Kidney epithelial cell (primary cell): ENCODE measurements around the gene KCNB1. TPM values are rescaled to one million over a fixed set of nuclear protein-coding genes. Genes with fewer than 3 reads are reported as not detected.

ENCODE experiments used
- DNase-seq: peaks from one replicate; pipeline ENCODE4 v3.0.0-alpha.2; 2010; ENCODE audit warnings: low read depth
- H3K27me3 ChIP-seq: 2 replicates; pipeline ENCODE4 v1.6.0; 2011; ENCODE audit warnings: low read length; ENCODE audit not compliant: control insufficient read depth, insufficient read depth
- H3K36me3 ChIP-seq: 2 replicates; pipeline ENCODE4 v1.5.1; 2011; ENCODE audit warnings: low read length; ENCODE audit not compliant: control insufficient read depth, insufficient read depth
- H3K4me3 ChIP-seq: 2 replicates; pipeline ENCODE4 v1.5.1; 2011; ENCODE audit warnings: low read depth, mild to moderate bottlenecking, control low read depth, low read length
- CTCF ChIP-seq: IDR thresholded peaks from 2 replicates; pipeline ENCODE4 v1.5.1; 2011; ENCODE audit warnings: mild to moderate bottlenecking, moderate library complexity, low read length, control low read depth, inconsistent platforms; ENCODE audit not compliant: insufficient read depth, poor library complexity, severe bottlenecking
- total RNA-seq: library from RNA; depleted of rRNA; stranded (reverse); fragments of >200 nt; gene quantifications from 2 replicates; pipeline ENCODE4 v1.2.3, GENCODE V29; 2015

The KCNB1 gene
- total RNA-seq, 1 donor from 2014 or later = not detected

GRCh38 chr20:49340161-49340966, 142.1 kb downstream of the KCNB1 start:
- no peak for DNase-seq
- no peak for TF ChIP-seq CTCF
- Histone ChIP-seq H3K4me3 (no peak overlapping the region), H3K27me3 (peaks cover 3% of the 10 kb centered on the region), H3K36me3 (no peaks in the 10 kb centered on the region)

- Histone ChIP-seq H3K4me3 (no peak overlapping the region), H3K36me3 (no peaks in the 10 kb centered on the region), H3K27me3 (peaks cover 3% of the 10 kb centered on the region)
- TF ChIP-seq CTCF = no peak
- no peak for DNase-seq
These were observed 143.3 kb downstream of the KCNB1 start for GRCh38 chr20:49339123-49339522.

- no peak for TF ChIP-seq CTCF
- no peak overlapping the region for H3K4me3 ChIP-seq
- H3K36me3 ChIP-seq = no peaks in the 10 kb centered on the region
- DNase-seq = no peak
- peaks cover 3% of the 10 kb centered on the region for H3K27me3 ChIP-seq
These were observed 144.4 kb downstream of the KCNB1 start for GRCh38 chr20:49338061-49338460.

DNA sequence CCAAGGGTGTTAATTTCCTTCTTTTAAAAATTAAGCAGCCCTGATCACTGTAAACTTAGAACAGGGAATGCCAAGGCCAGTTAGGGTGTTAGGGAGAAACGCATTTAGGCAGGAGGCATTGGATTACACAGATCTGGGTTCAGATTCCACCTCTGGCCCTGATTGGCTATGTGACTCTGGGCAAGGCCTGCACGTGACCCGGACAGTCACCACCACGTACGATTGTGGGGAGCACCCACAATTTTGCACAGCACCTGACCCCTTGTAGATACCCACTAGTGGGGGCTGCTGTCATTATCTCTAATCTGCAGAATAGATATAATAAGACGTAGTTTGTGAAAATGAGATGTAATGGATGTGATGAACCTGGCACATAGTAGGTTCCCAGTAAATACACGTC, 145.1 kb downstream of the KCNB1 start:
- TF ChIP-seq CTCF = no peak
- H3K27me3 ChIP-seq = peaks cover 3% of the 10 kb centered on the region
- no peak overlapping the region for H3K4me3 ChIP-seq
- no peaks in the 10 kb centered on the region for H3K36me3 ChIP-seq
- DNase-seq = no peak

GRCh38 chr20:49336786-49337185, 145.7 kb downstream of the KCNB1 start:
- no peak for DNase-seq
- H3K27me3 ChIP-seq = peaks cover 3% of the 10 kb centered on the region
- no peaks in the 10 kb centered on the region for H3K36me3 ChIP-seq
- no peak for TF ChIP-seq CTCF
- no peak overlapping the region for H3K4me3 ChIP-seq

- Histone ChIP-seq H3K36me3 (no peaks in the 10 kb centered on the region), H3K27me3 (peaks cover 3% of the 10 kb centered on the region), H3K4me3 (no peak overlapping the region)
- TF ChIP-seq CTCF = no peak
- no peak for DNase-seq
These were observed 147.0 kb downstream of the KCNB1 start for GRCh38 chr20:49335476-49335875.
